ENCODE measurements around the gene EOGT. TPM values are rescaled to one million over a fixed set of nuclear protein-coding genes. Genes with fewer than 3 reads are reported as not detected.
A peak's percentile ranks its signal among the peaks of the same experiment; 100 is the strongest.

EOGT gene
- total and polyA plus RNA-seq, 2 experiments from 2014 or later = 11.9 to 27.2 TPM

DNA sequence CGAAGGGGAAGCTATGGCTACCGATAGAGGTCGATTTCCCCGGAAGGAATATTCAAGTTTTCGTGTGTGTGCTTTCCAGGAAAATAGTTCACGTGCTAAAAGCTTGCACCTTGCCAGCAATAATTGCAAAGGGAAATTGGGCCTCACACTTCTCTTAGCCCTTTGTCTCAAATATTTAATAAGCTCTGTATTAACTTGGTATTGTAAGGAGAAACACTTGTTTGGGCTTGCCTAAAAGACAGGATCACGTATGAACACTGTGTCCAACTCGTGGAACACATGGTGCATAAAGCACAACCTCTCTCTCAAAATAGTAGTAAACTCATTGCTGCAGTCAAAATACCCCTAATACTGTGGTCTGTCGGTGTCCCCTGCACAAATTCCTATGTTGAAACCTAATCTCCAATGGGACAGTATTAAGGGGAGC, 39.0 kb upstream of the EOGT start:
- Histone ChIP-seq H3K4me2 (peak overlapping the region; percentile 78), H2AFZ (no peak overlapping the region), H3K27me3 (ENCODE audit: insufficient read depth) (no peaks in the 10 kb centered on the region), H3K27ac (ENCODE audit: low read depth) (peak overlapping the region; percentile 72), H3K4me3 (peak overlapping the region; percentile 79), H3F3A (replicated peaks; ENCODE audit: low read depth) (no peaks in the 10 kb centered on the region), H3K79me2 (replicated peaks; ENCODE audit: insufficient read depth) (peaks cover 22% of the 10 kb centered on the region), H3K9me2 (ENCODE audit: insufficient read depth) (no peaks in the 10 kb centered on the region), H4K20me1 (replicated peaks; ENCODE audit: insufficient read depth) (no peaks in the 10 kb centered on the region; the same call in 1 of the 2 replicates), H3K36me3 (ENCODE audit: insufficient read depth) (peaks cover 16% of the 10 kb centered on the region), H3K4me1 (ENCODE audit: insufficient read depth) (no peaks in the 10 kb centered on the region)
- H3K36me3 Mint-ChIP-seq (ENCODE audit: low read depth) = peaks cover 18% of the 10 kb centered on the region
- no peaks in the 10 kb centered on the region for H3K9me3 Mint-ChIP-seq
- ATAC-seq = peak; percentile 6; the same call in 2 of the 3 replicates
- peak overlapping the region; percentile 95 for H3K27ac Mint-ChIP-seq
- DNase-seq (ENCODE audit: low spot score) = no peak
- peaks cover 5% of the 10 kb centered on the region for H3K27me3 Mint-ChIP-seq (ENCODE audit: insufficient read depth, low read depth, poor library complexity)
- peak overlapping the region; percentile 98 for H3K4me3 Mint-ChIP-seq
- TF ChIP-seq, protein P1, sequence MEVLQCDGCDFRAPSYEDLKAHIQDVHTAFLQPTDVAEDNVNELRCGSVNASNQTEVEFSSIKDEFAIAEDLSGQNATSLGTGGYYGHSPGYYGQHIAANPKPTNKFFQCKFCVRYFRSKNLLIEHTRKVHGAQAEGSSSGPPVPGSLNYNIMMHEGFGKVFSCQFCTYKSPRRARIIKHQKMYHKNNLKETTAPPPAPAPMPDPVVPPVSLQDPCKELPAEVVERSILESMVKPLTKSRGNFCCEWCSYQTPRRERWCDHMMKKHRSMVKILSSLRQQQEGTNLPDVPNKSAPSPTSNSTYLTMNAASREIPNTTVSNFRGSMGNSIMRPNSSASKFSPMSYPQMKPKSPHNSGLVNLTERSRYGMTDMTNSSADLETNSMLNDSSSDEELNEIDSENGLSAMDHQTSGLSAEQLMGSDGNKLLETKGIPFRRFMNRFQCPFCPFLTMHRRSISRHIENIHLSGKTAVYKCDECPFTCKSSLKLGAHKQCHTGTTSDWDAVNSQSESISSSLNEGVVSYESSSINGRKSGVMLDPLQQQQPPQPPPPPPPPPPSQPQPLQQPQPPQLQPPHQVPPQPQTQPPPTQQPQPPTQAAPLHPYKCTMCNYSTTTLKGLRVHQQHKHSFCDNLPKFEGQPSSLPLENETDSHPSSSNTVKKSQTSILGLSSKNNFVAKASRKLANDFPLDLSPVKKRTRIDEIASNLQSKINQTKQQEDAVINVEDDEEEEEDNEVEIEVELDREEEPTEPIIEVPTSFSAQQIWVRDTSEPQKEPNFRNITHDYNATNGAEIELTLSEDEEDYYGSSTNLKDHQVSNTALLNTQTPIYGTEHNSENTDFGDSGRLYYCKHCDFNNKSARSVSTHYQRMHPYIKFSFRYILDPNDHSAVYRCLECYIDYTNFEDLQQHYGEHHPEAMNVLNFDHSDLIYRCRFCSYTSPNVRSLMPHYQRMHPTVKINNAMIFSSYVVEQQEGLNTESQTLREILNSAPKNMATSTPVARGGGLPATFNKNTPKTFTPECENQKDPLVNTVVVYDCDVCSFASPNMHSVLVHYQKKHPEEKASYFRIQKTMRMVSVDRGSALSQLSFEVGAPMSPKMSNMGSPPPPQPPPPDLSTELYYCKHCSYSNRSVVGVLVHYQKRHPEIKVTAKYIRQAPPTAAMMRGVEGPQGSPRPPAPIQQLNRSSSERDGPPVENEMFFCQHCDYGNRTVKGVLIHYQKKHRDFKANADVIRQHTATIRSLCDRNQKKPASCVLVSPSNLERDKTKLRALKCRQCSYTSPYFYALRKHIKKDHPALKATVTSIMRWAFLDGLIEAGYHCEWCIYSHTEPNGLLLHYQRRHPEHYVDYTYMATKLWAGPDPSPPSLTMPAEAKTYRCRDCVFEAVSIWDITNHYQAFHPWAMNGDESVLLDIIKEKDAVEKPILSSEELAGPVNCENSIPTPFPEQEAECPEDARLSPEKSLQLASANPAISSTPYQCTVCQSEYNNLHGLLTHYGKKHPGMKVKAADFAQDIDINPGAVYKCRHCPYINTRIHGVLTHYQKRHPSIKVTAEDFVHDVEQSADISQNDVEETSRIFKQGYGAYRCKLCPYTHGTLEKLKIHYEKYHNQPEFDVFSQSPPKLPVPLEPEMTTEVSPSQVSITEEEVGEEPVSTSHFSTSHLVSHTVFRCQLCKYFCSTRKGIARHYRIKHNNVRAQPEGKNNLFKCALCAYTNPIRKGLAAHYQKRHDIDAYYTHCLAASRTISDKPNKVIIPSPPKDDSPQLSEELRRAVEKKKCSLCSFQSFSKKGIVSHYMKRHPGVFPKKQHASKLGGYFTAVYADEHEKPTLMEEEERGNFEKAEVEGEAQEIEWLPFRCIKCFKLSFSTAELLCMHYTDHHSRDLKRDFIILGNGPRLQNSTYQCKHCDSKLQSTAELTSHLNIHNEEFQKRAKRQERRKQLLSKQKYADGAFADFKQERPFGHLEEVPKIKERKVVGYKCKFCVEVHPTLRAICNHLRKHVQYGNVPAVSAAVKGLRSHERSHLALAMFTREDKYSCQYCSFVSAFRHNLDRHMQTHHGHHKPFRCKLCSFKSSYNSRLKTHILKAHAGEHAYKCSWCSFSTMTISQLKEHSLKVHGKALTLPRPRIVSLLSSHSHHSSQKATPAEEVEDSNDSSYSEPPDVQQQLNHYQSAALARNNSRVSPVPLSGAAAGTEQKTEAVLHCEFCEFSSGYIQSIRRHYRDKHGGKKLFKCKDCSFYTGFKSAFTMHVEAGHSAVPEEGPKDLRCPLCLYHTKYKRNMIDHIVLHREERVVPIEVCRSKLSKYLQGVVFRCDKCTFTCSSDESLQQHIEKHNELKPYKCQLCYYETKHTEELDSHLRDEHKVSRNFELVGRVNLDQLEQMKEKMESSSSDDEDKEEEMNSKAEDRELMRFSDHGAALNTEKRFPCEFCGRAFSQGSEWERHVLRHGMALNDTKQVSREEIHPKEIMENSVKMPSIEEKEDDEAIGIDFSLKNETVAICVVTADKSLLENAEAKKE (CRISPR knock-in tag; IDR thresholded peaks at IDR 0.05) = no peak
- TF ChIP-seq POLR2AphosphoS5 (IDR thresholded peaks at IDR 0.05; ENCODE audit: low read depth) = no peak
- no peak for TF ChIP-seq ZNF331 (CRISPR knock-in tag; IDR thresholded peaks at IDR 0.05; ENCODE audit: low read depth)
- TF ChIP-seq EZH2 (IDR thresholded peaks at IDR 0.05; ENCODE audit: low read depth, unreplicated experiment) = no peak
- TF ChIP-seq JUNB (IDR thresholded peaks at IDR 0.05; ENCODE audit: unreplicated experiment) = no peak
- no peak for TF ChIP-seq CREB1 (CRISPR knock-in tag; IDR thresholded peaks at IDR 0.05; ENCODE audit: low read depth)
- TF ChIP-seq, protein P2, sequence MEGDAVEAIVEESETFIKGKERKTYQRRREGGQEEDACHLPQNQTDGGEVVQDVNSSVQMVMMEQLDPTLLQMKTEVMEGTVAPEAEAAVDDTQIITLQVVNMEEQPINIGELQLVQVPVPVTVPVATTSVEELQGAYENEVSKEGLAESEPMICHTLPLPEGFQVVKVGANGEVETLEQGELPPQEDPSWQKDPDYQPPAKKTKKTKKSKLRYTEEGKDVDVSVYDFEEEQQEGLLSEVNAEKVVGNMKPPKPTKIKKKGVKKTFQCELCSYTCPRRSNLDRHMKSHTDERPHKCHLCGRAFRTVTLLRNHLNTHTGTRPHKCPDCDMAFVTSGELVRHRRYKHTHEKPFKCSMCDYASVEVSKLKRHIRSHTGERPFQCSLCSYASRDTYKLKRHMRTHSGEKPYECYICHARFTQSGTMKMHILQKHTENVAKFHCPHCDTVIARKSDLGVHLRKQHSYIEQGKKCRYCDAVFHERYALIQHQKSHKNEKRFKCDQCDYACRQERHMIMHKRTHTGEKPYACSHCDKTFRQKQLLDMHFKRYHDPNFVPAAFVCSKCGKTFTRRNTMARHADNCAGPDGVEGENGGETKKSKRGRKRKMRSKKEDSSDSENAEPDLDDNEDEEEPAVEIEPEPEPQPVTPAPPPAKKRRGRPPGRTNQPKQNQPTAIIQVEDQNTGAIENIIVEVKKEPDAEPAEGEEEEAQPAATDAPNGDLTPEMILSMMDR (conservative IDR thresholded peaks at IDR 0.05; ENCODE audit: low read depth in 2 of 2) = no peak
- no peak for TF ChIP-seq NANOG (IDR thresholded peaks at IDR 0.05; ENCODE audit: borderline replicate concordance)
- TF ChIP-seq, protein P3, sequence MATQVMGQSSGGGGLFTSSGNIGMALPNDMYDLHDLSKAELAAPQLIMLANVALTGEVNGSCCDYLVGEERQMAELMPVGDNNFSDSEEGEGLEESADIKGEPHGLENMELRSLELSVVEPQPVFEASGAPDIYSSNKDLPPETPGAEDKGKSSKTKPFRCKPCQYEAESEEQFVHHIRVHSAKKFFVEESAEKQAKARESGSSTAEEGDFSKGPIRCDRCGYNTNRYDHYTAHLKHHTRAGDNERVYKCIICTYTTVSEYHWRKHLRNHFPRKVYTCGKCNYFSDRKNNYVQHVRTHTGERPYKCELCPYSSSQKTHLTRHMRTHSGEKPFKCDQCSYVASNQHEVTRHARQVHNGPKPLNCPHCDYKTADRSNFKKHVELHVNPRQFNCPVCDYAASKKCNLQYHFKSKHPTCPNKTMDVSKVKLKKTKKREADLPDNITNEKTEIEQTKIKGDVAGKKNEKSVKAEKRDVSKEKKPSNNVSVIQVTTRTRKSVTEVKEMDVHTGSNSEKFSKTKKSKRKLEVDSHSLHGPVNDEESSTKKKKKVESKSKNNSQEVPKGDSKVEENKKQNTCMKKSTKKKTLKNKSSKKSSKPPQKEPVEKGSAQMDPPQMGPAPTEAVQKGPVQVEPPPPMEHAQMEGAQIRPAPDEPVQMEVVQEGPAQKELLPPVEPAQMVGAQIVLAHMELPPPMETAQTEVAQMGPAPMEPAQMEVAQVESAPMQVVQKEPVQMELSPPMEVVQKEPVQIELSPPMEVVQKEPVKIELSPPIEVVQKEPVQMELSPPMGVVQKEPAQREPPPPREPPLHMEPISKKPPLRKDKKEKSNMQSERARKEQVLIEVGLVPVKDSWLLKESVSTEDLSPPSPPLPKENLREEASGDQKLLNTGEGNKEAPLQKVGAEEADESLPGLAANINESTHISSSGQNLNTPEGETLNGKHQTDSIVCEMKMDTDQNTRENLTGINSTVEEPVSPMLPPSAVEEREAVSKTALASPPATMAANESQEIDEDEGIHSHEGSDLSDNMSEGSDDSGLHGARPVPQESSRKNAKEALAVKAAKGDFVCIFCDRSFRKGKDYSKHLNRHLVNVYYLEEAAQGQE (IDR thresholded peaks at IDR 0.05; ENCODE audit: unreplicated experiment) = no peak
- no peak for TF ChIP-seq ZNF114 (CRISPR knock-in tag; IDR thresholded peaks at IDR 0.05)
- H3K4me1 Mint-ChIP-seq = peaks cover 13% of the 10 kb centered on the region

All from GM23338 (cell line).